Parathyroid adenoma (tissue), 2 donors: Measurements from ENCODE around the gene KRT12.

Source experiments
- H2AFZ ChIP-seq: fragments of 300-600 bp; sonication (generic); one replicate; pipeline ENCODE4 v1.7.0; 2017; ENCODE audit warnings: antibody characterized with exemption, mild to moderate bottlenecking
- H3K27ac ChIP-seq: fragments of 300-600 bp; sonication (generic); one replicate; pipeline ENCODE4 v1.7.0; 2017
- H3K27me3 ChIP-seq: fragments of 300-600 bp; sonication (generic); one replicate; pipeline ENCODE4 v1.7.0; 2017; ENCODE audit warnings: low read length; ENCODE audit not compliant: control insufficient read depth, insufficient read depth
- H3K36me3 ChIP-seq: fragments of 300-600 bp; sonication (generic); one replicate; pipeline ENCODE4 v1.7.0; 2017; ENCODE audit warnings: low read length; ENCODE audit not compliant: control insufficient read depth, insufficient read depth
- H3K4me1 ChIP-seq: fragments of 300-600 bp; sonication (generic); one replicate; pipeline ENCODE4 v1.7.0; 2017; ENCODE audit warnings: control low read depth
- H3K4me2 ChIP-seq: fragments of 300-600 bp; sonication (generic); one replicate; pipeline ENCODE4 v1.7.0; 2017; ENCODE audit warnings: low read length
- H3K4me3 ChIP-seq: fragments of 300-600 bp; sonication (generic); one replicate; pipeline ENCODE4 v1.7.0; 2017; ENCODE audit warnings: low read depth, low read length
- H3K79me2 ChIP-seq: fragments of 300-600 bp; sonication (generic); one replicate; pipeline ENCODE4 v1.7.0; 2017; ENCODE audit warnings: control low read depth
- H3K9ac ChIP-seq: fragments of 300-600 bp; sonication (generic); one replicate; pipeline ENCODE4 v1.7.0; 2017; ENCODE audit warnings: mild to moderate bottlenecking
- H3K9me3 ChIP-seq: fragments of 300-600 bp; sonication (generic); one replicate; pipeline ENCODE4 v1.7.0; 2017; ENCODE audit warnings: low read length; ENCODE audit not compliant: control insufficient read depth
- CTCF ChIP-seq: fragments of 300-600 bp; sonication (generic); IDR thresholded peaks from one replicate; pipeline ENCODE4 v1.7.0; 2017; ENCODE audit warnings: antibody characterized with exemption, mild to moderate bottlenecking
- donor health status: primary hyperparathyroidism.

Gene KRT12

GRCh38 chr17:40909351-40909750, 42.3 kb upstream of the KRT12 start:
- H3K9me3 ChIP-seq, result no peaks in the 10 kb centered on the region
- peak; percentile 76 for TF ChIP-seq CTCF
- H3K4me2 ChIP-seq, result no peak overlapping the region
- H3K27me3 ChIP-seq, result no peaks in the 10 kb centered on the region
- no peak overlapping the region for H2AFZ ChIP-seq
- H3K79me2 ChIP-seq, result no peaks in the 10 kb centered on the region
- no peak overlapping the region for H3K4me3 ChIP-seq
- H3K9ac ChIP-seq, result no peak overlapping the region
- no peak overlapping the region for H3K27ac ChIP-seq
- H3K36me3 ChIP-seq, result no peaks in the 10 kb centered on the region
- peaks cover 11% of the 10 kb centered on the region for H3K4me1 ChIP-seq

- no peaks in the 10 kb centered on the region for H3K9me3 ChIP-seq
- TF ChIP-seq CTCF, result no peak
- H3K79me2 ChIP-seq, result no peaks in the 10 kb centered on the region
- no peak overlapping the region for H3K27ac ChIP-seq
- no peak overlapping the region for H2AFZ ChIP-seq
- H3K9ac ChIP-seq, result no peak overlapping the region
- H3K4me1 ChIP-seq, result peaks cover 11% of the 10 kb centered on the region
- no peak overlapping the region for H3K4me3 ChIP-seq
- no peaks in the 10 kb centered on the region for H3K36me3 ChIP-seq
- no peak overlapping the region for H3K4me2 ChIP-seq
- no peaks in the 10 kb centered on the region for H3K27me3 ChIP-seq
These were observed 39.6 kb upstream of the KRT12 start for GRCh38 chr17:40906613-40907012.

- Histone ChIP-seq H3K4me1 (peaks cover 5% of the 10 kb centered on the region), H3K27ac (no peak overlapping the region), H3K79me2 (no peaks in the 10 kb centered on the region), H3K4me2 (no peak overlapping the region), H2AFZ (no peak overlapping the region), H3K36me3 (no peaks in the 10 kb centered on the region), H3K27me3 (no peaks in the 10 kb centered on the region), H3K4me3 (no peak overlapping the region), H3K9ac (no peak overlapping the region), H3K9me3 (no peaks in the 10 kb centered on the region)
- no peak for TF ChIP-seq CTCF
These were observed 38.3 kb upstream of the KRT12 start for GRCh38 chr17:40905370-40905769.

GRCh38 chr17:40903129-40903847, 36.3 kb upstream of the KRT12 start:
- Histone ChIP-seq H3K36me3 (no peaks in the 10 kb centered on the region), H3K79me2 (no peaks in the 10 kb centered on the region), H3K9me3 (no peaks in the 10 kb centered on the region), H3K27ac (no peak overlapping the region), H2AFZ (no peak overlapping the region), H3K4me2 (no peak overlapping the region), H3K4me1 (no peaks in the 10 kb centered on the region), H3K9ac (no peak overlapping the region), H3K4me3 (no peak overlapping the region), H3K27me3 (no peaks in the 10 kb centered on the region)
- no peak for TF ChIP-seq CTCF

- no peak overlapping the region for H3K9ac ChIP-seq
- no peak overlapping the region for H3K4me2 ChIP-seq
- H3K27ac ChIP-seq, result no peak overlapping the region
- H3K9me3 ChIP-seq, result no peaks in the 10 kb centered on the region
- H2AFZ ChIP-seq, result no peak overlapping the region
- no peak overlapping the region for H3K4me3 ChIP-seq
- H3K79me2 ChIP-seq, result no peaks in the 10 kb centered on the region
- H3K36me3 ChIP-seq, result no peaks in the 10 kb centered on the region
- no peak for TF ChIP-seq CTCF
- no peaks in the 10 kb centered on the region for H3K27me3 ChIP-seq
- H3K4me1 ChIP-seq, result no peaks in the 10 kb centered on the region
These were observed 35.5 kb upstream of the KRT12 start for GRCh38 chr17:40902498-40902897.
